GM19239 (cell line): ENCODE data around the gene SLN.
"Not testable (repeated sequence)": the region's sequence is repeated elsewhere in the genome, so short reads cannot be mapped to it uniquely, and the experiment has no call there.

Experiments
- DNase-seq: peaks from one replicate; pipeline ENCODE4 v3.0.0; 2011; ENCODE audit warnings: low spot score; ENCODE audit not compliant: insufficient read length
- FAIRE-seq: peaks from 2 replicates; lab custom pipeline; 2011; peaks lifted over from hg19 to GRCh38; lab: Jason Lieb, UNC

Gene SLN

DNA sequence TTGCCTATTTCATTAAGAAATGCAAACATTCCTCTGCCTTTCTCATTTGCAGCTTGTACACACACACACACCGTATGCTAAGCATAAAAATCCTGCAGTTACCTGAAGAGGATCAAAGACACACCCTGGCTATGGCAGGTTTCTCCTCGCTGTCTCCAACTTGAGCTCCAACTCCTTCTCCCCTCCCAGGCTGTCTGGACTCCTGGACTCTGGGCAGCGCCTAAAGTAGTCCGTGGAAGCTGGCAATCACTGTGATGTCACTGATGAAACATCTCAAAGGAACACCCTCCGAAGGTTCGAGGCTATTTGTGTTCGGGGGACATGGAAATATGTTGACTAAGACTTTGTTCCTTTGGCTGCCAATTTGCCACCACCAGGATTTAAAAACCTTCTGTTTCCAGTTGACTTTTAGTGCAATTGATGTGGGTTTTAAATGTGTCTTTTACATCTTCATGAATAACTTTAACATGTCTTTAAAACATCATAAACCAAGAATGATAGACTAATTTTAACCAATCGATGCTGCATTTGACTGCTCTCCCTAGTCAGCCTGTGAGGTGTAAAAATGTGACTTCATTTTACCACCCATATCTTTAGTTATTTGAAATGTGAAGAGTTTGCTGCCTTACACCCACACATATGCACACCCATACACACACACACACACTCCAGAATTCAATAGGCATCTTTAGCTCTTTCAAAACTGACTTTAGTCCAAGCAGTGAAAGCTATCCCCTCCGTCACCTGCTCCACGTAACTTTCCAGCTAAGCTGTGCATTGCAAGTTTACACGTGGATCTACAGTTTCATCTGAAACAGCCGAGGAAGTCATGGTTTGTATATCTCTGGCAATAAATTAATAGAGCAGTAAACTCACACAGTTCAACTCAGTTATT lies at the start of gene SLN:
SLN (minus strand) TSS at position 196 of the 895 bp plus-strand sequence.
- no peak for DNase-seq
- FAIRE-seq: no peak

DNA sequence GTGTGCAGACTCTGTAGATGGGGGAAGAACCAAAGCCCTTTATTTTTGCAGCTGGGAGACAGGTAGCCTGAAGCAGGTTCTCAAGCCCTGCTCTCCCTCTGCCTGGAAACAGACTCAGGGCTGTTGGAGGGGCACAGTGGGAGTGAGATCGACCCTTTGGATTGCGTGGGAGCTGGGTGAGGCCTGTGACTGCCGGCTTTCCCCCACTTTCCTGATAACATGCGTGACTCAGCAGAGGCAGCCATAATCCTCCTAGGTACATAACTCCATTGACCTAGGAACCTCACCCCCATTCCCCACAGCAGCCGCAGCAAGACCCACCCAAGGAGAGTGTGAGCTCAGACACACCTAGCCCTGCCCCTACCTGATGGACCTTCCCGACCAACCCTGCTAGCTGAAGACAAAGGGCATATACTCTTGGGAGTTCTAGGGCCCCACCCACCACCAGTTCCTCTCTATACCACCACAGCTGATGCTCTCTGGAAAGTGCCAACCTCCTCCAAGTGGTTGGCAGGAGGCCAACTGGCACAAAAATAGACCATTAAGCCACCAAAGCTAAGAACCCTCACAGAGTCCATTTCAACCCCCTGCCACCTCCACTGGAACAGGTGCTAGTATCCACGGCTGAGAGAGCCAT lies 47.0 kb upstream of the SLN start:
- not testable (repeated sequence) for DNase-seq, FAIRE-seq

DNA sequence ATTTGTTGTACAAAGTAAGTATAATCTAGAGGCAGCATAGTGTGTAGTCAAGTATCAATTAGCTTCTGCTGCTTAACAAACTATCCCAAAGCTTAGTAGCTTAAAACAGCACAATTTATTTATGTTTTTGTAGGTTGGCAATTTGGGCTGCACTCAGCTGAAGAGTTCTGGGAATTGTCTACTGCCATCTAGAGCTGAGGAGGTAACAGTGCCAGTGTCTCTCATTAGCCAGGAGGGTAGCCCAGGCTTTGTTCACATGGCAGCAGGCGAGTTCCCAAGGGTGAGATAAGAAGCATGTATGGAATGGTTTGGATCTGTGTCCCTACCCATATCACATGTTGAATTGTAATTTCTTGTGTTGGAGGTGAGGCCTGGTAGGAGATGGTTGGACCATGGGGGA lies 45.8 kb upstream of the SLN start:
- FAIRE-seq (no peak), DNase-seq (no peak)

DNA sequence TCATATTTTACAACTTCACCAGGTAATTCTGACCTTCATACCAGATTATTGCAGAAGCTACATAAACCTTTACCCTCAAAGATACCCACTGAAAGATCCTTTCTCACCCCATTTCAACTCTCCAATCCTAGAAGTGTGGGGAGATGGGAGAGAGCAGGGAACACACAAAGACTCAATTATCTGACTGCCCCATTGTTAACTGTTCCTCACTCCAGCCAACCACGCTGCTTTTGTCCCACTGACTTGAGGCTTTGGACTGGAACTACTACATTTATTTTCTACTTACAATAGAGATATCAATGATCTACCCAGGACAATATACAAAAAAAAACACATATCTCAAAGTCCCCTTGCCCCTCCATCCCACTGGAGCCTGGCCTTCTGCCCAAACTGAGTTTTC lies 44.7 kb upstream of the SLN start:
- no peak for DNase-seq
- no peak for FAIRE-seq

DNA sequence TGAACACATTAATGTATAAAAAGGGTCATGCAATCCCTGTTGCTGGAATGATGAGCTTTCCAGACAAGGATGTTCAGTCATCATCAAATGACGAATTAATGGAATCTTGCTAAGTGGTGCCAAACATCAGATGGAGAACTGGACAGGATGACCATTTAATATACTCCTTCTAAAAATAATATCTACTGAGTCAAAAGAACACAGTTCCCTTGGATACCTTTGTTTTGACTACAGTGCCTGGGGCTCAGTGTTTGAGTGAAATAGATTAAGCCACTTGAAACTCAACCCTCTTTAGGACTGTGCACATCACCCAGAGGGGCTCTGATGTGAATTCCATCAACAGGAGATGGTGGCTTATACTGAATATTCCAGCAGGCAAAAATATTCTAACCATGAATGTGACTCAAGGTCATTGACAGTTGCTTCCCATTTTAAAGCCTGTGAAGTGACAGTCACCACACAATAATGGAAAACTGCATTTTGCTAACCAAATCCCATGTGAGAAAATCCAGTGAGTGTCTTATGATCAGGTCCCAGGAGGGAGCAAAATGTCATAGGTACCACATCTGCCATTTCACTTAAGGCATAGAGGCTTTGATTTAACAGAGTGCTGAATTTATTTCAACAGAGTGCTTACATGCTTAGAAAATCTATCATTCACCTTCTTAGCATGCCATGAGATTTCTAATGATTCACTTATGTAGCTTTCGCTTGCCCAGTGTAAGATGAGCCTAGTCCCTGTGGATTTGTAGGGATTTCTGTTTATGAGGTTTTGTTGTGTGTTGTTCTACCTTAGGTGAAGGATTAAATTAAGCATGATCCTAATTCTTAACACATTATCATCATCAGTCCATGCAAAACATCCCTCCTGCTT lies 41.3 kb upstream of the SLN start:
- DNase-seq: no peak
- no peak for FAIRE-seq

DNA sequence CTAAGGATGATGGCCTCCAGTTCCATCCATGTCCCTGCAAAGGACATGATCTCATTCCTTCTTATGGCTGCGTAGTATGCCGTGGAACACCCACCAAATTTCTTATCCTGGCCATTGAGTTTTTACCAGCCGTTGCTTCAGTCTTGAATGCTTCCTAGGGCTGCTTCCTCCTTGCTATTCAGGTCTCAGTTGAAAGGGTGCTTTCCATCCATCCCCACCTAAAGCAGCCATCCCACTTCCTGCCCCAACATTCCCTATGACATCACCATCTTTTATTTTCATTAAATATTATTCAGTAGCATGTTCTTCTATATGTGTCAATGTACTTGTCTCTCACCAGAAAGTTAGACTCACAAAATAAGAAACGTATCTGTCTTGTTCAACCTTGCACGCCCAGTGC lies 40.7 kb upstream of the SLN start:
- FAIRE-seq (no peak), DNase-seq (no peak)

DNA sequence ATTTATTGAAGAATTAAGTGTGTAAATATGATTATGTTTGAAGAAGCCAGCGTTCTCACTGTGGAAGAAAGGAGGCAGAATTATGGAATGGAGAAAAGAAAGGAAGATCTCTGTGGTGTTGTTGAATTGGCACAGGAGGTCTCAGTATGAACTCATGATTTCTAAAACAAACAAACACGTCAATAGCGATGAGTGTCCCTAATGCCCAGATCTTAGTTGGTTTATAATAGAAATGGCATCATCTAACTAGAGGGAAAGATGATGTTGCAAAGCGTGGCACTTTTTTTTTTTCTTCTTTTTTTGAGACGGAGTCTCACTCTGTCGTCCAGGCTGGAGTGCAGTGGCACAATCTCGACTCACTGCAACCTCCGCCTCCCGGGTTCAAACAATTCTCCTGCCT lies 39.2 kb upstream of the SLN start:
- no peak for DNase-seq
- FAIRE-seq: no peak

DNA sequence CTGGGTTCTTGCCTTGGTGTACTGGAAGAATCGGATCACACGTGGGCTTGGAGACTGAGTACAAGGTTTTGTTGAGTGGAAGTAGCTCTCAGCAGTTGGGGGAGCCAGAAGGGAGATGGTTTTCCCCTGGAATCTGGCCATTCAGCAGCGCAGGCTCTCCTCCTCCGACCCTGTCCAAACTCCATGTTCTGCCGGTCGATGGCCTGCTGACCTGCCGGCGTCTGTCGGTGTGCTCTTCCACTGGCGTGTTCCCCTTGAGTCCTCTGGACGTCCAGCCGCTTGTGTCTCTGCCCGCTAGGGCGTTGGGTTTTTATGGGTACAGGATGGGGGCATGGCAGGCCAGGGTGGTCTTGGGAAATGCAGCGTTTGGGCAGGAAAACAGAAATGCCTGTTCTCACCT lies 38.5 kb upstream of the SLN start:
- no peak for DNase-seq
- FAIRE-seq: no peak

DNA sequence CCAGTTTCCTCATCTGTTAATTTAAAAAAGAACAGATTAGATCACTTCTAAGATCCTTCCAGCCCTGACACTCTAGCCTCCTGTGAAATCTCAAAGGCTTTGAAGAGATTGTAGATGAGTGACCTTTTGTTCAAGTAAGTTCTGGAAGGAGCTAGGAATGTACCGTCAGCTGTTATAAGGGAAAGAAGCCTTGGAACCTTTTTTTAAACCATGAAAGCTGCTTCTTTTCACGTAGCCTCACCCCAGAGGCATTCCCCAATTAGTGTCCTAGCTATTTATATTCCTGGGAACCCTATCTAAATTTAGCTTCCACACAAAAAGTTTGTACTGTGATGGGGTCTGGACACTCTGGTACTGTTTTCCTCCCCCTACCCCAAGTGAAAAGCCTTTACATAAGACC lies 35.8 kb upstream of the SLN start:
- FAIRE-seq: no peak
- DNase-seq: no peak

DNA sequence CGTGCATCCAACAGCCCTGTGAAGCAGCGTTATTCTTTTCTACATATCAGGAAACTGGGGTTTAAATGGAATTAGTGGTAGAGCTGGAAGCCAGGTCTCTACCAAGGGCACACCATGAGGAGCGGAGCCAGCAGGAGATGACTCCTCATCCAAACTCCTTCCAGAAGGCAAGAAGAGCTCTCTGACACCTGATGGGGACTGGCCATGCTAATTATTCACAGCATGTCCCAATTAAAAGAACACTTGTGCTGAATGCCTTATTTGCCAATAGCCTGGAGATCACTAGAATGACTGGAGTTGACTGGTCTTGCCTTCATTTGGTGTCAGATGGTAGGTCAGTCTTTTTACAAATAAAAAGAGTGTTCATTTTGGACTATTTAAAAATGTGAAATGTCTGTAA lies 32.9 kb upstream of the SLN start:
- no peak for FAIRE-seq

DNA sequence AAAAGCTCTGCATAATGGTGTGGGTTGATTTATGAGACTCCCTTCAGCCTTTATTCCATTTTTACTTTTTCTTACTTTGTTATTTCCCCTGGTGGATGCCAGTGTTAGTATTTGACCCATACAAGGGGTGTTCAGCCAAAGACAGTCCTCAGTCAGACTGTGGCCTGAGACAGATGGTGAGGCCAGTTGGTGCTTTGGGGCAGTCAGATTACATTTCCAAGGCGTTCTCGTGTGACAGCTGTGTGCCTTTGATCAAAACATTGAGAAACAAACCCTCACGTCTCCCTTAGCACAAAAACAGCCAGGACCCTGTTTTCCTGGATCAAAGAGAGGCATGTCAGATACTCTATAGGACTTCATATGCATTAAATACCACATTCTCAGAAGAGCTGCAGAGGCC lies 31.3 kb upstream of the SLN start:
- FAIRE-seq (no peak), DNase-seq (no peak)

More for the DNA sequence above, 32.9 kb upstream of the SLN start:
- DNase-seq: no peak

DNA sequence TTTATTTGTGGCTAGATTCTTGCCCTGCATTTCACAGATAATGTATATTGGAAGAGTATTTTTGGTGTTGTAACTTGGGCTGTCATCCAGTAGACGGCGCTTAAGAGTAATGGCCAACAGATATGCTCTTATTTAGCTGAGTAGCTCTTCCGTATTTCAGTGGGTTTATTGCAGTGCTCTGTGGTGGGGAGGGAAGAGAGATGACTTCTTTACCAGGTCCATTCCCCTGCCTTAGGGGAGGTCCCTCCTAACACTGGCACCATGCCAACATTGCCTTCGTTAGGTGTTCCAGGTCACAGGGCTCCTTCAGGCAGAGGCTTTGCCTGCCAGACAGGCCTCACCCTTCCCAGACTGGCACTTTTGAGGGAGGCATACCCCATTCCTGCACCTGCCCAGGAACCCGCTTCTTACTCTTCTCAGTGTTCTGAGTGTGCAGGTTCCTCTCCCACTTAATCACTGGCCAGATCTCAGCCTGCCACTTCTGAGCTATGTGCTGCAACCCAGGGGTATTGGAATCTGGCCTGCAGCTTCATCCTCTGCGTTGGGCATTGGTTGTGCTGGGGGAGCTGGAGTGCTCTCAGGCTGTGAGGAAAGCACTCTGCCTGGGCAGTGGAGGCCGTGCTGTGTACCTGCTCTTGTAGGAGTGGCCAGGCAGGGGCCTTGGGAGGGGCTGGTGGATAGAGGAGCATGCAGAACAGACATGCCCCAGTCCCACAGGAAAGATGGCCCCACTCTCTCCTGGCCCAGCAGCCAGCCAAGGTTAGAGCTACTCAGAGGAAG lies 29.4 kb upstream of the SLN start:
- FAIRE-seq: peak; percentile 26
- peak; percentile 8 for DNase-seq

DNA sequence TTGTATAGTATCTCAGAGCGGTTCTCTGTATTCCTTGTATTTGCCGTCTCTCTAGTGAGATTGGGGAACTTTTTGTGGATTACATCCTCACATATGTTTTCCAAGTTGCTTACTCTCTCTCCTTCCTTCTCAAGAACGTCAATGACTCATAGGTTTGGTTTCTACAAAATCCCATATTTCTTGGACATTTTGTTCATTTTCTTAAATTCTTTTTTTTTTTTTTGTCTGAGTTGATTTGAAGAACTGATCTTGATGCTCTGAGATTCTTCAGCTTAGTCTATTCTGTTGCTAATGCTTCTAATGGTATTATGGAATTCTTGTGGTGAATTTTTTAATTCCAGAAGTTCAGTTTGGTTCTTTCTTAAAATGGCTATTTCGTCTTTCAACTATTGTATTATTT lies 28.4 kb upstream of the SLN start:
- no peak for FAIRE-seq
- DNase-seq: no peak

DNA sequence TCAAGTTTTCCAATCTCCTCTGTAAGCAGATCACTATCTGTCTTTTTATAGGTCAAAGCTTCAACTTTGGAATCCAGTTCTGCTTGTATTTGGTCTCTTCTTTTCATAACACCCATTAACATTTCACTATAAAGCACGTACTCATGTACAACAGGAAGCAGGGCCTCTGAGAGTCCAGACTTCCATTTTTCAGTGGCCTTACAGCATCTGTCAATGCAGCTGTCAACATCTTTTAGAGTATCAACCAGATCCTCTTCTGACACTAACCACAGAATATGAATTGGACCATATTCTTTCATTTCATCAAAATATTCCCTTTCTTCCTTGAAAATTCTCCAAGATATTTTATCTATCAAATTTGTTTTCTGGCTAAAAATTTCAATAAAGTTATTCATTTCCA lies 24.7 kb upstream of the SLN start:
- FAIRE-seq (no peak), DNase-seq (no peak)

DNA sequence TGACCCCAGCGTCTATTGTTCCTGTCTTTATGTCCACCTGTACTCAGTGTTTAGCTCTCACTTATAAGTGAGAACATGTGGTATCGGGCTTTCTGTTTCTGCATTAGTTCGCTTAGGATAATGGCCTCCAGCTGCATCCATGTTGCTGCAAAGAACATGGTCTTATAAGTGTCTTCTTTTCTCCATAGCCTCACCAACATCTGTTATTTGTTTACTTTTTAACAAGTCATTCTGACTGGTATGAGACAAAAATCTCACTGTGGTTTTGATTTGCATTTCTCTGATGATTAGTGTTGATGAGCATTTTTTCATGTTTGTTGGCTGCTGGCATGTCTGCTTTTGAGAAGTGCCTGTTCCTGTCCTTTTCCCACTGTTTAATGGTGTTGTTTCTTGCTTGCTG lies 21.7 kb upstream of the SLN start:
- no peak for DNase-seq
- FAIRE-seq: no peak

DNA sequence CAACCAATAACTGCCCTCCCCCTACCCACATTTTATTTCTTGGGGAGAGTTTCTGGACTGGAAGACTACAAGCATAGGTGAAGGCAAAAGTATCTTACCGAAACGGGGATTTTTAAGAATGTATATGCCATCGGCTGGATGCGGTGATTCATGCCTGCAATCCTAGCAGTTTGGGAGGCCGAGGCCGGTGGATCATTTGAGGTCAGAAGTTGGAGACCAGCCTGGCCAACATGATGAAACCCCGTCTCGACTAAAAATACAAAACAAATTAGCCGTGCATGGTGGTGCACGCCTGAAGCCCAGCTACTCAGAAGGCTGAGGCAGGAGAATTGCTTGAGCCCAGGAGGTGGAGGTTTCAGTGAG lies 20.8 kb upstream of the SLN start:
- FAIRE-seq: no peak
- DNase-seq: no peak

DNA sequence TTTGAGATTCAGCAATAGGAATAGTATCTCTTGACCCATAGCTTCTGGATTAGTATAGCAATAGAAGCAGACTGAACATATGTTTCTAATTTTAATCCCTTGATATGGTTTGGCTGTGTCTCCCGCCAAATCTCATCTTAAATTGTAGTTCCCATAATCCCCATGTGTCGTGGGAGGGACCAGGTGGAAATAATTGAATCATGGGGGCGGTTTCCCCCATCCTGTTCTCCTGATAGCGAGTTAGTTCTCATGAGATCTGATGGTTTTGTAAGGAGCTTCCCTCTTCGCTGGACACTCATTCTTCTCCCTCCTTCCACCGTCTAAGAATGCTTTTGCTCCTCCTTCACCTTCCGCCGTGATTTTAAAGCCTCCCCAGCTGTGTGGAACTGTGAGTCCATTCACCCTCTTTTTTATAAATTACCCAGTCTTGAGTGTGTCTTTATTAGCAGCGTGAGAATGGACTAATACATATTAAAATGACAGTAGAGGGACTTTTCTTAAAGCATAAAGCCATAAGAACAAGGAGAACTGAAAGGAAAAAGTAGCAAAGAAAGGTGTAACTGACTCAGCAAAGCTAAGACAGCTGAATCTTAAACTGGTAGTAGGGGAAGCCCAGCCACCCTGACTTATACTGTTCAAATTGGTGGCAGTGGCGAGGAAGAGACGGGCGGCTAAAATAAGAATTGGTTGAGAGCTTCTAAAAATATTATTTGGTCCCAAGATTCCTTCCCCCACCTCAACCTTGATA lies 20.3 kb upstream of the SLN start:
- no peak for DNase-seq
- no peak for FAIRE-seq

DNA sequence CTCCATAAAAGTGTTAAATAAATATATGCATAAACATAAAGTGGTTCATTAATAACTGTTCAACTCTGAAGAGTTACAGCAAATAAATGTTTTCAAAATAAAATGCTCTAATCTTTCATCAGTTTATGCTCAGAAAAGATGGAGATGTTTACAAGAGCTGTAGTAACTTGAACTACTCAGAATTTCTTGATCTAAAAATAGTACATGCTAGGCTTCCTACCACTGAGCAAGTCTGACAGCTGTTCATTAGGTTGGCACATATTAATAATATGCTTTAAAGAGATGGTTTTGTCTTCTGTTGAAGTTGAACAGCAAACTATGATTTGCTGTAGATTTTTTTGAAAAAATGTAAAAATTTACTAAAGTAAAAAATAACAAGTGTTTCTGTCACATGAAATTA lies 10.8 kb upstream of the SLN start:
- DNase-seq: no peak
- FAIRE-seq: no peak

DNA sequence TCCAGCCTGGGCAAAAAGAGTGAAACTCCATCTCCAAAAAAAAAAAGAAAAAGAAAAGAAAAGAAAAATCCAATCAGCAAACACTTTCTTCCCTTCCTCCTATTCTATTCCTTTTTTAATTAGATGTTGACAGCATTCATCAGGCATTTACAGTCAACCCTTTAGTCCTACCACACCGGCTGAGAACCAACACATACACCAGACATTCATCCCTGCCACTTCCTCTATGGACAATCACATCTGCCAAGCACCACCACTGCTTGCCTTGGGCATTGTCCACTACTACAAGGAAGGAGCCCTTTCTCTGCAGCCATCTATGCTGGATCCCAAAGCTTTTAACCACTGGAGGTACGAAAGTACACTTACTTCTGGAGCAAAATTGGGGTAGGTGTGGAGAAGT lies 9.4 kb upstream of the SLN start:
- FAIRE-seq (no peak), DNase-seq (no peak)
